Measurements from ENCODE around the gene KRTAP10-3. TPM values are rescaled to one million over a fixed set of nuclear protein-coding genes. Genes with fewer than 3 reads are reported as not detected.

Gene KRTAP10-3
- total RNA-seq, 3 donors from 2014 or later: not detected

- ATAC-seq (no peak), DNase-seq (no peak)
- Histone ChIP-seq H3K4me1 (ENCODE audit: low read depth) (no peaks in the 10 kb centered on the region), H3K9me3 (no peaks in the 10 kb centered on the region), H3K36me3 (ENCODE audit: low read depth) (no peaks in the 10 kb centered on the region), H3K4me3 (no peak overlapping the region)
- intact Hi-C loops (cut with DNase I, micrococcal nuclease): no loop called here
- no peak for TF ChIP-seq CTCF (IDR thresholded peaks at IDR 0.05)
Measured at GRCh38 chr21:44534688-44535087, 23.9 kb downstream of the KRTAP10-3 start.

- no peak for TF ChIP-seq CTCF (IDR thresholded peaks at IDR 0.05)
- Histone ChIP-seq H3K9me3 (no peaks in the 10 kb centered on the region), H3K4me3 (no peak overlapping the region), H3K36me3 (ENCODE audit: low read depth) (no peaks in the 10 kb centered on the region), H3K4me1 (ENCODE audit: low read depth) (no peaks in the 10 kb centered on the region)
- intact Hi-C loops (cut with DNase I, micrococcal nuclease): no loop called here
- no peak for ATAC-seq
- peak in 2 of 3 donors; percentile 11 to 47 for DNase-seq
Measured at GRCh38 chr21:44533891-44534627, 24.5 kb downstream of the KRTAP10-3 start.

- ATAC-seq: no peak
- Histone ChIP-seq H3K4me3 (no peak overlapping the region), H3K9me3 (no peaks in the 10 kb centered on the region), H3K36me3 (ENCODE audit: low read depth) (no peaks in the 10 kb centered on the region), H3K4me1 (ENCODE audit: low read depth) (no peaks in the 10 kb centered on the region)
- intact Hi-C loops (cut with DNase I, micrococcal nuclease): no loop called here
- no peak for TF ChIP-seq CTCF (IDR thresholded peaks at IDR 0.05)
- DNase-seq: peak in 1 of 3 donors; percentile 25
Measured at GRCh38 chr21:44533121-44533890, 25.3 kb downstream of the KRTAP10-3 start.

GRCh38 chr21:44532712-44533111, 25.9 kb downstream of the KRTAP10-3 start:
- Histone ChIP-seq H3K4me3 (no peak overlapping the region), H3K36me3 (ENCODE audit: low read depth) (no peaks in the 10 kb centered on the region), H3K4me1 (ENCODE audit: low read depth) (no peaks in the 10 kb centered on the region), H3K9me3 (no peaks in the 10 kb centered on the region)
- DNase-seq (peak in 1 of 3 donors; percentile 17), ATAC-seq (no peak)
- intact Hi-C loops (cut with DNase I, micrococcal nuclease): no loop called here
- no peak for TF ChIP-seq CTCF (IDR thresholded peaks at IDR 0.05)

GRCh38 chr21:44531606-44532564, 26.7 kb downstream of the KRTAP10-3 start:
- H3K4me1 ChIP-seq (ENCODE audit: low read depth): no peaks in the 10 kb centered on the region
- H3K4me3 ChIP-seq: no peak overlapping the region
- intact Hi-C loops (cut with DNase I, micrococcal nuclease): no loop called here
- H3K36me3 ChIP-seq (ENCODE audit: low read depth): no peaks in the 10 kb centered on the region
- DNase-seq: peak in 2 of 3 donors; percentile 7 to 37
- no peak for ATAC-seq
- TF ChIP-seq CTCF (IDR thresholded peaks at IDR 0.05): no peak
- no peaks in the 10 kb centered on the region for H3K9me3 ChIP-seq

Data from mucosa of descending colon (tissue), 3 donors.